ENCODE measurements around the gene ALG12. TPM values are rescaled to one million over a fixed set of nuclear protein-coding genes. Genes with fewer than 3 reads are reported as not detected.

Gene ALG12
- polyA plus RNA-seq (2012; ENCODE audit: low read depth, missing spikeins) = 13.5 TPM

- TF ChIP-seq POLR2A (IDR thresholded peaks at IDR 0.05; ENCODE audit: low read depth, low read length) (no peak), PAX5 (IDR thresholded peaks at IDR 0.05; ENCODE audit: insufficient read depth, low read length, severe bottlenecking) (no peak), POU2F2 (IDR thresholded peaks at IDR 0.05; ENCODE audit: low read depth, low read length) (0 out of 2 replicates have a peak, but pooled peaks have one; percentile 10), SPI1 (IDR thresholded peaks at IDR 0.05; ENCODE audit: low read depth, low read length) (no peak), TAF1 (IDR thresholded peaks at IDR 0.05; ENCODE audit: low read depth, low read length) (0 out of 2 replicates have a peak, but pooled peaks have one; percentile 30), POLR2AphosphoS5 (IDR thresholded peaks at IDR 0.05; ENCODE audit: low read depth, low read length) (no peak)
- FAIRE-seq (peak; percentile 97), DNase-seq (ENCODE audit: insufficient read length, low spot score) (peak; percentile 100)
These were observed at the start of gene ALG12, which contains the start of gene CRELD2 for GRCh38 chr22:49917974-49918910. ALG12 (minus strand) TSS chr22:49918438; CDS start chr22:49913765, 4,673 bp downstream. CRELD2 (plus strand) TSS chr22:49918634; CDS start chr22:49918770, 136 bp downstream.

- DNase-seq (ENCODE audit: insufficient read length, low spot score) (no peak), FAIRE-seq (no peak)
- TF ChIP-seq TAF1 (IDR thresholded peaks at IDR 0.05; ENCODE audit: low read depth, low read length) (no peak), POLR2AphosphoS5 (IDR thresholded peaks at IDR 0.05; ENCODE audit: low read depth, low read length) (no peak), SPI1 (IDR thresholded peaks at IDR 0.05; ENCODE audit: low read depth, low read length) (no peak), POLR2A (IDR thresholded peaks at IDR 0.05; ENCODE audit: low read depth, low read length) (no peak), PAX5 (IDR thresholded peaks at IDR 0.05; ENCODE audit: insufficient read depth, low read length, severe bottlenecking) (no peak), POU2F2 (IDR thresholded peaks at IDR 0.05; ENCODE audit: low read depth, low read length) (no peak)
These were observed 49.5 kb upstream of the ALG12 start for GRCh38 chr22:49967706-49968208.

DNA sequence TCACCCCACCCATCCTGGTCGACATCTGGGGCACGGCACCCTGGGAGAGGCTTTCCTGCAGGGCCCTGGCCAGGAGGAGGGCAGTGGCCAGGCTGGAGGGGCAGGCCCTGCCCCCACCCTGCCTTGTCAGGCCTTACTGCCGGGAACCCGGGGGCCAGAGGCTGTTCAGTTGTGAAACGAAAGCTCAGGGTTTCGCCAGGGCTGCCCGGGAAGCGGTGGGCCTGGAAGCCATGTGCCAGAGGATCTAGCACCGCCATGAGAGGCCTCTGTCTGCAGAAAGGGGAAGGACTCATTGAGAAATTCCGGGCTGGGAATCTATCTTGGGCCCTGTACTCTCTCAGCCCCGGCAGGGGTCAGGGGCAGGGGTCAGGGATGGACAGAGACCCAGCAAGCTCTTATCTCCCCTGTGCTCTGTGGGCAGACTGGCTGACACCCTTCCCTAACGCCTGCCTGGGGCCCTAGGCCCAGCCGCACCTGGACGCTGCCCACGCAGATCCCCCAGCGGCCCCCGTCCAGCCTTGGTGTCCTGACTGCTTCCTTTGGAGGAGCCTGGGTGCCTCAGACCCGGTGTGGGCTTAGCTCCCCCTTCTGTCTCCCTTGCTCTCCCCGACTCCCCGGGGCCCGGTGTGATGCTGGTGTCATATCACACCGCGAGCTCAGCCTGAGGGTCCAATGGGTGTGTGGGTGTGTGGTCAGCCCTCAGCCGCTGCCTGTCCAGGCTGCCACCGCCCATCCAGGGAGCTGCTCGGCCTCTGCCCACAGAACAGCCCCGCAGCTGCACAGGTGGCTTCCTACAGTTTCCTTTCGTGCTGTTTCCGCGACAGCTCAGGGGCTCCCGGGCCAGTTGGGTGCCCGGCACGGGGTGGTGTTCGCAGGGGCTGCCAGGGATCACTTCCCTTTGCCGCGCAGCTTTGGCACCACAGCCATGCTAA is 48.8 kb upstream of the ALG12 start:
- FAIRE-seq (peak; percentile 66), DNase-seq (ENCODE audit: insufficient read length, low spot score) (peak; percentile 27)
- TF ChIP-seq PAX5 (IDR thresholded peaks at IDR 0.05; ENCODE audit: insufficient read depth, low read length, severe bottlenecking) = no peak
- no peak for TF ChIP-seq TAF1 (IDR thresholded peaks at IDR 0.05; ENCODE audit: low read depth, low read length)
- TF ChIP-seq POLR2AphosphoS5 (IDR thresholded peaks at IDR 0.05; ENCODE audit: low read depth, low read length) = no peak
- peak; percentile 44 for TF ChIP-seq SPI1 (IDR thresholded peaks at IDR 0.05; ENCODE audit: low read depth, low read length)
- no peak for TF ChIP-seq POU2F2 (IDR thresholded peaks at IDR 0.05; ENCODE audit: low read depth, low read length)
- TF ChIP-seq POLR2A (IDR thresholded peaks at IDR 0.05; ENCODE audit: low read depth, low read length) = no peak

- peak; percentile 52 for FAIRE-seq
- DNase-seq (ENCODE audit: insufficient read length, low spot score) = no peak
- TF ChIP-seq POLR2A (IDR thresholded peaks at IDR 0.05; ENCODE audit: low read depth, low read length) (peak; percentile 28; the same call in 1 of the 2 replicates), POU2F2 (IDR thresholded peaks at IDR 0.05; ENCODE audit: low read depth, low read length) (peak; percentile 68), POLR2AphosphoS5 (IDR thresholded peaks at IDR 0.05; ENCODE audit: low read depth, low read length) (peak; percentile 57; the same call in 1 of the 2 replicates), PAX5 (IDR thresholded peaks at IDR 0.05; ENCODE audit: insufficient read depth, low read length, severe bottlenecking) (no peak)
These were observed 48.0 kb upstream of the ALG12 start for GRCh38 chr22:49966041-49966773.

DNA sequence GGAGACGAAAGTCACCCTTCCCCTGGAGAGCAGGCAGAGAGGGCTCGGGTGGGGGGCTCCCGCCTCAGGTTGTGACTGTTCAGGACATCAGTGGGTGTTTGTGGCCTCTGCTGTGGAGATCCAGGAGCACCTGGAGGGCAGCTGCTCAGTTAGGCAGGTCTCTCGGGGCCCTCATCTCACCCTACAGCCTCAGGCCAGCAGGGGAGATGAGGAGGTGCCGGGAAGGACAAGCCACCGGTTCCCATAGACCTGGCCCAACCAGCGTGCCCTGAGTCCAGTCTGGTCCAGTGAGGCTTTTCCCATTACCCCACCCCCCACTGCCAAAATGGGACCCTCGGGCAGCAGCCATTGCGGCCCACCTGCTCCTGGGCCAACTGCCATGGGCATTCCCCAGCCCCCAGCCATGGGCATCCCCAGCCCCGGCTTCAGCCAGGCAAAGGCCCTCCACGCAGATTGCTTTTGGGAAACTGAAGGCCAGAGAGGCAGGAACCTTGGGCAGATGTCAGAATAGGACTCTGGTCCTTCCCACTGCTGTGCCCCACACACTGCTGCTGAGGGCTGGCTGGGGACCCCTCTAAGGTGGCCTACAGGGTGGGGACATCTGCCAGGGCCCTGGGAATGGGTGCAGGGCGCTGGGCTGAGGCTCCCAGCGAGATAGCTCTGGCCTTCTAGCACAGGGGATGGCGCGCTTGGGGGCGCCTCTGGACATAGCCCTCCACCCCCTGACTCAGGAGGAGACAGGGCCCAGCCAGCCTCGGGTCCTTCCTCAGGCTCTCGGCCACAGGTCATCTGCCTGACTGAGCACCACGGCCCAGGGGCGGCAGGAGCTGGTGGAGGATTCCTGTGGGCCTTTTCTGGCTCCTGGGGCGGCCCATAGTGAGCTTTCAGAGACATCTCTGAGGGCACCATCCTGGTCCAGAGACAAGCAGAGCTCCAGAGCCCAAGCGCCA is 47.1 kb upstream of the ALG12 start:
- TF ChIP-seq POU2F2 (IDR thresholded peaks at IDR 0.05; ENCODE audit: low read depth, low read length) (no peak), SPI1 (IDR thresholded peaks at IDR 0.05; ENCODE audit: low read depth, low read length) (no peak), POLR2A (IDR thresholded peaks at IDR 0.05; ENCODE audit: low read depth, low read length) (no peak; the same call in 1 of the 2 replicates), TAF1 (IDR thresholded peaks at IDR 0.05; ENCODE audit: low read depth, low read length) (no peak), PAX5 (IDR thresholded peaks at IDR 0.05; ENCODE audit: insufficient read depth, low read length, severe bottlenecking) (no peak), POLR2AphosphoS5 (IDR thresholded peaks at IDR 0.05; ENCODE audit: low read depth, low read length) (peak; percentile 5; the same call in 1 of the 2 replicates)
- no peak for DNase-seq (ENCODE audit: insufficient read length, low spot score)
- FAIRE-seq = no peak

DNA sequence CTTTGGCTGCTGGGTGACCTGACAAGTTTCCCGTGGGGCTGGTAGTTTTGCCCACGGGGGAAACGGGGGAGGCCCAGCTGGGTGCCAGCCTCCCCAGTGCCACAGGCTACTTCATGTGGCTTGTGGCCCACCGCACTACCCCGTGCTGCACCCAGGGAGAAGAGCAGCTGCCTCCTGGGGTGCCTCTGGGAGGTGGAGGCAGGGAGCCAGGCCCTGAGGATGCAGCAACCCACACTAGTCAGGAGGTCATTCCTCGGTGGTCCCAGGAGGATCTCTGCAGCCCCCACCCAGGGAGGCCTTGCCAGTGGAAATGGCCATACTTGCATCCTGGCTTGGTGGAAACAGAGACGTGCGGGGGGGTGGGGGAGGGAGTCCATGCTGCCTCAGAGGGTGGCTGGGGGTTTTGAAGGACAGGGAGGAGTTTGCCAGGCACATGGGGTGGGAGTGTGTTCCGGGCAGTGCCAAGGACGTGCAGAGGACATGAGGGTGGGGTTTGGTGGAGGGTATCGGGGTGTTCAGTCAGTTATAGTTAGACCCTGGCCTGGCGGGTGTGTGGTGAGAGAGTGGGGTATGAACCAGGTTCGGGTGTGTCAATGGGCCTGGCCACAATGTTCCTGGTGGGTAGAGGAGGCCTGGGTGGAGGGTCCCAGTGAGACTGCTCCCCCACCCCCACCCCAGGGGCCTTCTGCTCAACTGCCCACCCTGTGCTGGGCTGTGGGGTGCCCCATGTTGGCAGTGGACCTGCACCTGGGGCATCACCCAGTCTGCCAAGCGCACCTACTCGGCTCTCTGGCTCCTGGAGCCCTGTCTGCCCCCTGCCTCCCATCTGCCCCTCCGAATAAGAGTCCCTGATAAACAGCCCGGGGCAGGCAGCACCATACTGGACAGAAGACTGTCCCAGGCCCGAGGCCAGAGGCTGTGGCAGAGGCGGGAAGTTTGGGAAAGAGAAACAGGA is 46.2 kb upstream of the ALG12 start:
- DNase-seq (ENCODE audit: insufficient read length, low spot score) (no peak), FAIRE-seq (no peak)
- TF ChIP-seq POLR2A (IDR thresholded peaks at IDR 0.05; ENCODE audit: low read depth, low read length) (peak; percentile 72; the same call in 1 of the 2 replicates), POLR2AphosphoS5 (IDR thresholded peaks at IDR 0.05; ENCODE audit: low read depth, low read length) (peak; percentile 70), POU2F2 (IDR thresholded peaks at IDR 0.05; ENCODE audit: low read depth, low read length) (no peak), SPI1 (IDR thresholded peaks at IDR 0.05; ENCODE audit: low read depth, low read length) (no peak), PAX5 (IDR thresholded peaks at IDR 0.05; ENCODE audit: insufficient read depth, low read length, severe bottlenecking) (no peak)
